Stimulated activated CD4-positive, alpha-beta T cell treated with anti-CD3 and anti-CD28 coated beads, TNF-alpha, amount 100 ng/mL, for 24 hours (primary cell): Measurements from ENCODE around the gene CAMLG.
"Not testable (repeated sequence)": the region's sequence is repeated elsewhere in the genome, so short reads cannot be mapped to it uniquely, and the experiment has no call there.

Experiments
- DNase-seq, 3 experiments: peaks; one replicate each; pipeline ENCODE4 v3.0.0-alpha.2; 2020; ENCODE audit warnings: low read depth in 3 of 3

The CAMLG gene

GRCh38 chr5:134738133-134738962 lies at the start of gene CAMLG:
CAMLG (plus strand) TSS chr5:134738548; CDS start chr5:134738621, 73 bp downstream.
- DNase-seq = peak; percentile 95 to 97 (median 95)

- DNase-seq = not testable (repeated sequence)
These were observed 48.2 kb upstream of the CAMLG start for GRCh38 chr5:134690144-134690543.

- DNase-seq = no peak
These were observed 45.6 kb upstream of the CAMLG start for GRCh38 chr5:134692722-134693121.

GRCh38 chr5:134708301-134708700 lies 30.0 kb upstream of the CAMLG start:
- DNase-seq = no peak

- no peak for DNase-seq
These were observed 24.2 kb upstream of the CAMLG start for GRCh38 chr5:134714120-134714519.

- DNase-seq = no peak
These were observed 23.8 kb upstream of the CAMLG start for GRCh38 chr5:134714541-134714940.

GRCh38 chr5:134715466-134715865 lies 22.9 kb upstream of the CAMLG start:
- DNase-seq = not testable (repeated sequence)

GRCh38 chr5:134724872-134725271 lies 13.5 kb upstream of the CAMLG start:
- DNase-seq = no peak

- DNase-seq = no peak
These were observed 5.5 kb upstream of the CAMLG start for GRCh38 chr5:134732819-134733218.

GRCh38 chr5:134735243-134735642 lies 3.1 kb upstream of the CAMLG start:
- DNase-seq = no peak

- DNase-seq = no peak
These were observed 2.1 kb upstream of the CAMLG start for GRCh38 chr5:134736173-134736812.

- DNase-seq = peak in 1 of 3 experiments; percentile 17
These were observed 764 bp downstream of the CAMLG start for GRCh38 chr5:134738963-134739661.

- no peak for DNase-seq
These were observed 2.7 kb downstream of the CAMLG start for GRCh38 chr5:134741052-134741451.

GRCh38 chr5:134742134-134742533 lies 3.8 kb downstream of the CAMLG start:
- DNase-seq = no peak

GRCh38 chr5:134749415-134749814 lies 11.1 kb downstream of the CAMLG start:
- no peak for DNase-seq

GRCh38 chr5:134758176-134758503 lies 19.8 kb downstream of the CAMLG start:
- no peak for DNase-seq

GRCh38 chr5:134758504-134759341 lies 20.4 kb downstream of the CAMLG start, which contains the start of gene DDX46:
DDX46 (plus strand) TSS chr5:134758779; CDS start chr5:134758939, 160 bp downstream.
- DNase-seq = peak; percentile 89 to 96 (median 93)

GRCh38 chr5:134767528-134768291 lies 29.4 kb downstream of the CAMLG start:
- DNase-seq = not testable (repeated sequence)

GRCh38 chr5:134769206-134769605 lies 30.9 kb downstream of the CAMLG start:
- no peak for DNase-seq

- DNase-seq = no peak
These were observed 34.2 kb downstream of the CAMLG start for GRCh38 chr5:134772461-134773125.
